T1000 (cell line): ENCODE measurements around the gene ACOX3.

Experiments
- DNase-seq: peaks from one replicate; lab custom pipeline; 2025; ENCODE audit warnings: mixed read lengths; lab: John Stamatoyannopoulos, UW

The ACOX3 gene

DNA sequence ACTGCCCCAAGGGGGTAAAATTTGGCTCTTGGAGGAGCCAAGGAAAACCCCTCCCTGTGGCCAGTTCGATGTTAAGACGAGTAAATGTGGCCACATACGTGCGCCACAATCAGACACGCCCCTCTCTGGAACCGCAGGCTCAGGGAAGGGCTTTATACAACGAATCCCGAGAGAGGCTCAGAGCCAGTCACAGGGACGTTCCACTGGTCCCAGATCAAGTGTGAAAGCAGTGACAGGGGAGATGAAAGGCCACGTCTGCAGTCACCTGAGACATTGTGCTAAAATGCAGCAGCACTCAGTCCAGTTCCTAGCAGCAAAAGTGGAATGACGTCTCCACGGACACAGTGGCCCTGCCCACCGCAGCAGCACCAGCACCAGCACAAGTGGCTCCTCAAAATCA, 68.0 kb downstream of the ACOX3 start:
- DNase-seq, result no peak

- DNase-seq, result no peak
Measured at GRCh38 chr4:8371596-8371995, 68.9 kb downstream of the ACOX3 start.

DNA sequence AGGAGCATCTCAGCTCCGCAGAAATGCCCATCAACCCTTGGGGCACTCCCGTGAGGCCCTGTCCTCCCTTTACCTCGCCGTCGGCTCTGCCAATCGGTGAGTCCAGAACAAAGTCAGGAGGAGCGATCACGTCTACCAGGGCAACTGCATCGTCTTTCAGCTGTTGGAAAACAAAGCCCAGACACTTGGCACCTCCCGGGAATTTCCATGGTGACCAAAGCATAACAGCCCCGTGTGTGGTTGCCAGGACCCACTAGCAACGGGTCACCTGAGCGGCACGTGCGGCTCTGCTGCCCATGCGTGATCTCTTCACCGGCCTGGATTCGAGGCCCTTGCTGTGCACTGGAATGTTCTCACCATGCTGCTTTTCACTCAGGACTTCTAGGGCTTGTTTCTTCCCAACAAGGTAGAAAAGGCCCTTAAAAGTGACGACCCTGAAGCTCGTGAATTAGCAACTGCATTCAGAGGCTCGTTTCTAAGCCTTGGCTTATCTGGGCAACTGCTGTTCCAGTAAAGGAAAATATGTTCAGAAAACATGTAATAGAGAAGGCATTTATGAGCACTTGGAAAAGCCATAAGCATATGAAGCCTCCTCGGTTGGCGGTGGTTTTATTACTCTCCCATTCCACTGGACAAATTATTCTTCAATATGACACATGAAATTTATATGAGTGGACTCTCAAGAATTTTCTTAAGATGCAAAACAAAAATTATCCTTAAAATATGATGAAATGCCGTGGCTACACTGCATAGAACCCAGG, 69.5 kb downstream of the ACOX3 start:
- no peak for DNase-seq

DNA sequence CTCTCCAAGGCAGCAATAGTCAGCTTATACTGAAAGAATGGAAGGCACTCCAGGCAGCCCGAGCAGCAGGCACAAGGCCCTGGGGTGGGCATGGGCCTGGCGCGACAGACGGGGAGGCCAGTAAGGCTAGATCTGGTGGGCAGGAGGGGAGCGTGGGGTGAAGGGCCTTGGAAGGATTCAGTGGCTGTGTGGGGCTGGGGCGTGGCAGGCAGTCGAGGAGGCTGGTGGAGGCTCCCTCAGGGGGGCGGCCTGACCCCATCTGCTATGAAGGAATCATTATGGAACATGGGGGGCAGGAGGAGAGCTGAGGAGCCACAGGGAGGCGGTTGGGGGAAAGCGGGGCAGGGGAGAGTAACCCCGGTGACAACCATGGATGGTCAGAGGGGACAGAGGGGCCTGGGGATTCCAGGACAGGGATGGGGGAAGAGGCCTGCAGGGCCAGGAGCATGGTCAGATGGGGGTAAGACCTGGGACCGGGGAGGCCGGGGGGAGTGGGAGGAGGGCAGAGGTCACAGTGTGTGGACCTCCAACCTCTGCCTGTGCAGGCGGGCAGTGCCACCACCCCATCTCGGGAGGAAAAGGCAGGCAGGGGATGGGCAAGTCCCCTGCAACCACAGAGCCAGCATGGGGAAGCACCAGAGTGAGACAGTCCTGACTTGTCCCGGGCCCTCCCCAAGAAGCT, 70.3 kb downstream of the ACOX3 start:
- no peak for DNase-seq

GRCh38 chr4:8369426-8370105, 71.0 kb downstream of the ACOX3 start:
- DNase-seq, result no peak

- DNase-seq, result no peak
Measured at GRCh38 chr4:8368998-8369397, 71.5 kb downstream of the ACOX3 start.

- no peak for DNase-seq
Measured at GRCh38 chr4:8368061-8368481, 72.5 kb downstream of the ACOX3 start.

DNA sequence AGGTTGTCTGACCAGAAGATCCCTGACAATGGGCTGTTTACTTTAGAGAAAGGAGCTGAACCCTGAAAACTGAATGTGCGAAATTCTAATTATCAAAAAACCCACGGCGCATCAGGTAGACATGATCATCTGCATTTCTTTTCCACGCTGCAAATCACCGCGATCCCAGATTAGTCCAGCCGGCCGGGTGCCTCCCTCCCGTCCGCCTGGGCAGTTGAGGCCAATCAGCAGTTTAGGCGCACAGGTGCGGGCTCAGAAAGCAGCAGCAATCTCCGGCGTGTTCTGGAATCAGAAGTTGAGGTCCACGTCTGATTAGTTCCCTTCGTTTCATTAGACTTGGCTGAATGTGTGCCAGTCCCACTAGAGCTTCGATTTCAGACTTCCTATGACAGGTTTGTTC, 73.9 kb downstream of the ACOX3 start:
- DNase-seq, result no peak

GRCh38 chr4:8365951-8366350, 74.6 kb downstream of the ACOX3 start:
- DNase-seq, result no peak

- DNase-seq, result no peak
Measured at GRCh38 chr4:8365353-8365752, 75.2 kb downstream of the ACOX3 start.

DNA sequence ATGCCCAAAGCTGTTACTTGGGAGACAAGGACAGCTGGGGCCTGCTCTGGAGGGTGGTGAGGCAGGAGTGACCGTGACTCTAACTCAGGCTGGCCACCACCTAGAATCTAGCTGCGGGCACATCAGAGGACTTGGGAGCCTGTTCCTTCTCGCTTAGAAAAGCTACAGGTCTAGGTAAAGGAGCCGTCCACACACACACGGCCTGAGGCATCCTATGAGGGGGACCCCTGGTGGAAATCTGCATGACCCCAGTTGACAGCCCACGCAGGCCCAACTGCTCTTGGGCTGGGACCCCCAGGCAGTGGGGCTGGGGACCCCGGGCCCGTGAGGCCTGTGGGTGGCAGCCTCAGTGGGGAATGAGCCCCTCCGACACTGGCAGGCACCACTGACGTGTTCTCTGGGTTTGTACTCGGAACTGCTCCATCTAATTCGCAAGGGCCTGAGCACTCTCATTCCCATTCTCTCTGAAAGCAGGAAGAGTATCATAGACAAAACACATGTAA, 75.6 kb downstream of the ACOX3 start:
- no peak for DNase-seq

- no peak for DNase-seq
Measured at GRCh38 chr4:8364141-8364540, 76.4 kb downstream of the ACOX3 start.

DNA sequence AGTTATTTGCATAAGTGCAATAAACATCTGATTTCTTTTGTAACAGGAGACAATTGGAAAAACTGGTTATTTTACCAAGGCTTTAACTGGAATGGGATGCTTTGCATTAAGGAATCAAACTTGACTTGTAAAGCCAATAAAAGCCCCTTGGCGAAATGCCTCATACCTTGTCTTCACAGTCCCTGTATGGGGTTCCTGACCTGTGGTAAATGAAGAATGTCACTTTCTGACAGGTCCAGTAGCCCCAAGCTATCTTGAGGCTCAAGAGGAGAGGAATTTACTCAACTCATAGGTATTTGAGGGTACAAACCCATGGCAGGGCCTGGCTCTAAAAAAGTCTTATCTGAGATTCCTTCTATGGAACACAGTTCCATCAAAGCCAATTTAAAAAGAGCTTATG, 78.0 kb downstream of the ACOX3 start:
- DNase-seq, result peak; percentile 32

DNA sequence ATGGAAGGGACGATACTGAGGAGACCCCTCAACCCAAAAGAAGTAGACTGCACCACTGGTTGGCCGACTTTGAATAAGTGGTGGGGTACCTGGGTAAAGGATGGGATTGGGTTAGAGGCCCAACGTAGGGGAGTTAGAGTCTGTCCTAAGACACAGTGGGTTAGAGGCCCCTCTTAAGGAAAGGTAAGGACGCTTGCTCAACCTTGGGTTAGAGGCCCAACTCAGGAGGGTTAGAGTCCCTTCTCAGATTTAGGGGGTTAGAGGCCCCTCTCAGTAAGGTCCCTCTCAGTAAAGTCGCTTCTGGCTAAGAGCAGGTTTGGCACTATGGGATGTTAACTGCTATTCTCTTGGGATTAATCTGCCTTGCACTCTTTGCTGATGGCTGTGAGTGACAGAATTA, 81.3 kb downstream of the ACOX3 start:
- no peak for DNase-seq

- DNase-seq, result no peak
Measured at GRCh38 chr4:8356856-8357255, 83.7 kb downstream of the ACOX3 start.

DNA sequence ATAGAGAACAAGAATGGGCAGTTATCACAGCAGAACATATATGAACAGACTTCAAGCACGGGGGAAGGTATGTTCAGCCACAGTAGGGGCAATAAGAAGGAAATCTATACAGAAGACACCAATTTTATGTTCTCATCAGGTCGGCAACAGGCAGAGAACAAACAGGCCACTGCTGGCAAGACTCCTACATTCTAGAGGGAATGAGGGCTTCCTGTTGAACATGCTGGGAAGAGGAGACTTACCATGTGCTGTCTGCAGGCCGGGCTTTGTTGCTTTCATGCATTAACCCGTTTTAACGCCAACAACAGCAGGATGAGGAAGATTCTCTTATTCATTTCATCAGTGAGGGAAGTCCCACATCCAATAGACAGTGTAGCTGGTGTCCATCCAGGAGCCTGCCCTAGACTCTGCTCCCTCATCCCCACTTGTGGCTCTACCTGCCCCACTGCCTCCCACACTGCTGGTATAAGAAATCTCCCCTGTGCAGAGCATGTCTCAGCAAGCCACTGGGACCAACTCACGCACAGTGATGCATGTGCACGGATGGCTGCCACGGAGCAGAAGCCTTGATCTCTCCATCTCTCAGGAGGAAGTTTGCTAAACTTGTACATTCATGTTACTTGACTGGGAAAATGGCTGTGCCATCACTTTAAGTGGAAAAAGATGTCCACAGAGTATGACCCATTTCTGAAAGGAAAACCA, 84.5 kb downstream of the ACOX3 start:
- no peak for DNase-seq

DNA sequence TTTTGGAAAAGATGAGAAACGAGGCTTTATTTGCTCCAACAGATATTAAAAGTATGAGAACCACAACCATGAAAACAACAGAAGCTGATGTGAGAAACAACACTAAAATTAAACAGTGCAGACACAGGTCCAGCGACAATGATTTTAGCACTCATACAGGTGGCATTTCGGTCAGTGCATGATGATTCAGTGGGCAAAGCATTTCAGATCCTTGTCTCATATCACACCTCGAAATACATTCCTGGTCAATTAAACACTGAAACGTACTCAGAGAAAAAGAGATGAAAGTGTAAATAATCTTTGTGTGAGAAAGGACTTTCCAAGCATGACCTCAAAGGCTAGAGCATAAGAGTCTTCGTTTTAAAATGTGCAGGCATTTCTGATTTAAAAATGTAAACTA, 85.2 kb downstream of the ACOX3 start:
- no peak for DNase-seq

DNA sequence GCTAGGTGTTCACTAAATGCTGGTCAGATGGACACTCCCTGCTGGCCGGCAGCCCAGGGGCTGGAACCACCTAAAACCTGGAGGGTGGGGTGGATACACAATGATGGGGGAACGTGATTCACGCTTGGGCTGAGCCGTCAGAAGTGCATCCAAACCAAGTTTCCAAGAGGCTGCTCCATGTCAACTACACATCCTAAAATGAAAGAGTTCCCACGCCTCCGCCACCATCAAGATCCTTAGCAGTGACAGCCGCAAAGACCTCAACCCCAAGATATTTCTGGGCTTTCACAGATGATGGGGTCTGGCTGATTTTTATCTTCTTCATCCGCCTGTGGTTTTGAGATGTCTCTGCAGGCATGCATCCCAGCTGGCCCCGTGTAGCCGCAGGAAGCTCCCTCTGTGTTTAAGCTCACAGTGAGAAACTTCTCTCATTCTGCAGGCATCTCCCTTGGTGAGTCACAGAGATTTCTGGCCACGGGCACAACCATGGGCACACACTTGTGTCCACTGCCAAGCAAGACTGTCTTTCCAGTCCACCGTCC, 86.5 kb downstream of the ACOX3 start:
- DNase-seq, result no peak

DNA sequence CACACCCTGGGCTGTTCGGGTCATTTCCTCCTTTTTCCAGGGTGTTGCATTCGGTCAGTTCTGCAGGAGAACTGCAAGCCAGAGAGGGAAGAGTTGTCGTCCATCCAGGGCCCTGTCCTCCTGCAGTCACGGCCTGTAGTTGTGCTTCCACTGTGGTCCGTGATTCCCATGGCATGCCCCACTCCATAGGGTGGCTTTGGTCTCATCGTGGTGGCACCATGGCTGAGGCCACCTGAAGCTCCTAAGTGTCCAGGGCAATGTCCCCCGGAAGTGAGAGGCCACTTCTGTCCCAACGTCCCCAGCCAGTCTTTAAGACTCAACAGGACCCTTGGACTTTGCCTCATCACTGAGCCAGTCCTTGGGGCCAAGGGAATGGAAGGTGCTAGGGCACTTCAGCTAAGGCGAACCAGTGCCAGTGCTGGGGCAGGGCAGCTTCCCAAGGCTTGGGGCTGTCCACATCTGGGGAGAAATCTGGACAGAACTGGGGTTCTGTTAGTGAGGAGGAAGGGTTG, 87.3 kb downstream of the ACOX3 start:
- no peak for DNase-seq

- DNase-seq, result no peak
Measured at GRCh38 chr4:8352368-8353157, 88.0 kb downstream of the ACOX3 start.

- no peak for DNase-seq
Measured at GRCh38 chr4:8351931-8352367, 88.6 kb downstream of the ACOX3 start.
